Measurements from ENCODE around the gene SMYD5.

The SMYD5 gene

DNA sequence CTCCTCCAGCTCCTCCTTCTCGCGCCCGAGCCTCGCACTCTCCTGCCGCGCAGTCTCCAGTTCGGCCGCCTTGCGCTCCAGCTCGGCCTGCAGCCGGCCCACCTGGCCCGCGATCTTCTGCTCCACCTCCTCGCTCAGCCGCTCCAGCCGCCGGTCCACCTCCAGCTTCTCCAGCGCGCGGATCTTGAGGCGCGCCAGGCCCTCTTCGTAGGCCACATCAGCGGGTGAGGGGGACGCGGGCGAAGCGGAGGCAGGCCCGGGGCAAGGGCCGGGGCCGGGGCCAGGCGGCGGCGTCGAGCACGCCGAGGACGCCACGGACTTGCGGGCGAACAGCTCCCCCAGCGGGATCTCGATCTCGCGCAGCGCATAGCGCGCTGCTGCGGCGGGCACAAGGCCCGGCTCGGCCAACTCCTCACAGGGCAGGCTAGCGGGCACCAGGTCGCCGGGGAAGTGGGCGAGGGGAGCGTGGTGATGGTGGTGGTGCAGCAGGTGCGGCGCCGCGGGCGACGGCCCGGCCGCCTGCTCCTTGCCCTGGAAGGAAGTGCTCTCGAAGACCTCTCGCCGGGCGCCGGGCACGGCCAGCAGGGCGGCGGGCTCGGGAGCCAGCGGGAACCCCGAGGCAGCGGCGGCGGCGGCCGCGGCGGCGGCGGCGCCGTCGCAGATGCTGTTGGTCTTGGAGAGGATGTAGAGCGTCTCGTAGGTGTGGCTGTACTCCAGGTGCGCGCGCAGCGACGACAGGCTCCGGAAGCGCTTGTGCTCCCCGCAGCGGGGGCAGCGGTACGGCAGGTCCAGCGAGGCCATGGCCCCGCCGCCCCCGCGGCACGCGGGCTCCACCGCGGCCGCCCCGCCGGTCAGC lies 55.0 kb downstream of the SMYD5 start (continued):
- no peak for TF ChIP-seq ZNF302 (tag by site-specific recombination; IDR thresholded peaks at IDR 0.05; ENCODE audit: low read depth)
- TF ChIP-seq, protein P1, sequence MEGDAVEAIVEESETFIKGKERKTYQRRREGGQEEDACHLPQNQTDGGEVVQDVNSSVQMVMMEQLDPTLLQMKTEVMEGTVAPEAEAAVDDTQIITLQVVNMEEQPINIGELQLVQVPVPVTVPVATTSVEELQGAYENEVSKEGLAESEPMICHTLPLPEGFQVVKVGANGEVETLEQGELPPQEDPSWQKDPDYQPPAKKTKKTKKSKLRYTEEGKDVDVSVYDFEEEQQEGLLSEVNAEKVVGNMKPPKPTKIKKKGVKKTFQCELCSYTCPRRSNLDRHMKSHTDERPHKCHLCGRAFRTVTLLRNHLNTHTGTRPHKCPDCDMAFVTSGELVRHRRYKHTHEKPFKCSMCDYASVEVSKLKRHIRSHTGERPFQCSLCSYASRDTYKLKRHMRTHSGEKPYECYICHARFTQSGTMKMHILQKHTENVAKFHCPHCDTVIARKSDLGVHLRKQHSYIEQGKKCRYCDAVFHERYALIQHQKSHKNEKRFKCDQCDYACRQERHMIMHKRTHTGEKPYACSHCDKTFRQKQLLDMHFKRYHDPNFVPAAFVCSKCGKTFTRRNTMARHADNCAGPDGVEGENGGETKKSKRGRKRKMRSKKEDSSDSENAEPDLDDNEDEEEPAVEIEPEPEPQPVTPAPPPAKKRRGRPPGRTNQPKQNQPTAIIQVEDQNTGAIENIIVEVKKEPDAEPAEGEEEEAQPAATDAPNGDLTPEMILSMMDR (tag by site-specific recombination; IDR thresholded peaks at IDR 0.05): peak; percentile 75; the same call in 1 of the 2 replicates
- TF ChIP-seq ZBTB7A (tag by site-specific recombination; IDR thresholded peaks at IDR 0.05; ENCODE audit: low read depth): no peak
- TF ChIP-seq ZNF560 (tag by site-specific recombination; IDR thresholded peaks at IDR 0.05; ENCODE audit: borderline replicate concordance): peak; percentile 36; the same call in 1 of the 2 replicates
- peak; percentile 98 for TF ChIP-seq ZBTB17 (tag by site-specific recombination; IDR thresholded peaks at IDR 0.05)
- peak; percentile 47; the same call in 1 of the 2 replicates for TF ChIP-seq ZNF660 (tag by site-specific recombination; IDR thresholded peaks at IDR 0.05)
- TF ChIP-seq ZNF335 (tag by site-specific recombination; conservative IDR thresholded peaks at IDR 0.05): peak; percentile 42; the same call in 1 of the 2 replicates
- TF ChIP-seq, protein P2, sequence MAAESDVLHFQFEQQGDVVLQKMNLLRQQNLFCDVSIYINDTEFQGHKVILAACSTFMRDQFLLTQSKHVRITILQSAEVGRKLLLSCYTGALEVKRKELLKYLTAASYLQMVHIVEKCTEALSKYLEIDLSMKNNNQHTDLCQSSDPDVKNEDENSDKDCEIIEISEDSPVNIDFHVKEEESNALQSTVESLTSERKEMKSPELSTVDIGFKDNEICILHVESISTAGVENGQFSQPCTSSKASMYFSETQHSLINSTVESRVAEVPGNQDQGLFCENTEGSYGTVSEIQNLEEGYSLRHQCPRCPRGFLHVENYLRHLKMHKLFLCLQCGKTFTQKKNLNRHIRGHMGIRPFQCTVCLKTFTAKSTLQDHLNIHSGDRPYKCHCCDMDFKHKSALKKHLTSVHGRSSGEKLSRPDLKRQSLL (tag by site-specific recombination; IDR thresholded peaks at IDR 0.05): peak; percentile 41; the same call in 1 of the 2 replicates
- no peak for TF ChIP-seq ZNF558 (tag by site-specific recombination; IDR thresholded peaks at IDR 0.05)

DNA sequence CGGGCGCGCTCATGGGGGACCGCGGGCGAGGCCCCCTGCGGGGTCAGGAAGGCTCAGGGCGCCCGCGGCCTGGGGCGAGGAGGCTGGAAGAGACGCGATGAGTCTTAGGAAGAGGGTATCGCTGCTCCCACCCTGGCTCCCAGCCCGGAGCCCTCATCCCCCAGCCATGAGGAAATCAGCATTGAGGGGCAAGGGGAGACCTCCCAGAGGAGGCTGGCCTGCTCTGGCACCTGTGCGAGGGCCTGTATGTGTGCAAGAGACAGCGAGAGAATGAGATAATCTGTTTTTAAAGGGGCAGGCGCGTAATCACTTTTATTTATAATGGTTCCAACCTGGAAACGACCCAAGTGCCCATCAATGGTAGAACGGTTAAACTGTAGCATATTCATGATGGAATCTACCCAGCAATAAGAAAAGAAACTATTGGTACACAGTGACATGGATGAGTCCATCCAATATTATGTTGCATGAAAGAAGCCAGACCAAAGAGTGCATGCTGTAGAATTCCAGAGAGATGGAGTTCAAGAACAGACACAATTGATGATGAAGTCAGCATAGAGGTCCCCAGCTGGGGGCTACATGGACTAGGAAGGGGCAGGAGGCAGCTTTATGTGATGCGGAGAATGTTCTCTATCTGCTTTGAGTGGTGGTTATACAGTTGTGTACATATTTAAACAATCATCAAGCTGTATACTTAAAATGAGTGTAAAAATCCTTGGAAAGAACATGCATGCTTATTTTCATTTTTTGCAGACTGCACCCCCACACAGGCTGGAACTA lies 55.8 kb downstream of the SMYD5 start:
- ChIA-PET POLR2A (no interaction called here), CTCF (interaction anchor here (2.3 kb wide), 1 partner anchor 20 kb away, joined by 10 read pairs; no protein-coding TSS in a partner anchor)
- Histone ChIP-seq H3K4me3 (ENCODE audit: low read depth, low read length) (peak overlapping the region; percentile 29), H3K36me3 (ENCODE audit: control insufficient read depth in 2 of 2, insufficient read depth in 1 of 2, low read length in 2 of 2) (peaks cover 0 to 21% of the 10 kb centered on the region in 2 experiments; a peak in 2 of 3 replicates), H3K27ac (ENCODE audit: extremely low read depth, low read depth, low read length) (peak overlapping the region; percentile 53; the same call in 1 of the 2 replicates), H3K9me3 (ENCODE audit: control insufficient read depth, insufficient read depth, low read depth, low read length) (no peaks in the 10 kb centered on the region), H3K4me1 (ENCODE audit: control insufficient read depth, insufficient read depth, low read length) (peaks cover 4% of the 10 kb centered on the region; the same call in 1 of the 2 replicates)
- TF ChIP-seq SETDB1 (IDR thresholded peaks at IDR 0.05; ENCODE audit: insufficient read length, low read length): no peak
- no peak for TF ChIP-seq ZNF544 (tag by site-specific recombination; IDR thresholded peaks at IDR 0.05)
- TF ChIP-seq, protein P3, sequence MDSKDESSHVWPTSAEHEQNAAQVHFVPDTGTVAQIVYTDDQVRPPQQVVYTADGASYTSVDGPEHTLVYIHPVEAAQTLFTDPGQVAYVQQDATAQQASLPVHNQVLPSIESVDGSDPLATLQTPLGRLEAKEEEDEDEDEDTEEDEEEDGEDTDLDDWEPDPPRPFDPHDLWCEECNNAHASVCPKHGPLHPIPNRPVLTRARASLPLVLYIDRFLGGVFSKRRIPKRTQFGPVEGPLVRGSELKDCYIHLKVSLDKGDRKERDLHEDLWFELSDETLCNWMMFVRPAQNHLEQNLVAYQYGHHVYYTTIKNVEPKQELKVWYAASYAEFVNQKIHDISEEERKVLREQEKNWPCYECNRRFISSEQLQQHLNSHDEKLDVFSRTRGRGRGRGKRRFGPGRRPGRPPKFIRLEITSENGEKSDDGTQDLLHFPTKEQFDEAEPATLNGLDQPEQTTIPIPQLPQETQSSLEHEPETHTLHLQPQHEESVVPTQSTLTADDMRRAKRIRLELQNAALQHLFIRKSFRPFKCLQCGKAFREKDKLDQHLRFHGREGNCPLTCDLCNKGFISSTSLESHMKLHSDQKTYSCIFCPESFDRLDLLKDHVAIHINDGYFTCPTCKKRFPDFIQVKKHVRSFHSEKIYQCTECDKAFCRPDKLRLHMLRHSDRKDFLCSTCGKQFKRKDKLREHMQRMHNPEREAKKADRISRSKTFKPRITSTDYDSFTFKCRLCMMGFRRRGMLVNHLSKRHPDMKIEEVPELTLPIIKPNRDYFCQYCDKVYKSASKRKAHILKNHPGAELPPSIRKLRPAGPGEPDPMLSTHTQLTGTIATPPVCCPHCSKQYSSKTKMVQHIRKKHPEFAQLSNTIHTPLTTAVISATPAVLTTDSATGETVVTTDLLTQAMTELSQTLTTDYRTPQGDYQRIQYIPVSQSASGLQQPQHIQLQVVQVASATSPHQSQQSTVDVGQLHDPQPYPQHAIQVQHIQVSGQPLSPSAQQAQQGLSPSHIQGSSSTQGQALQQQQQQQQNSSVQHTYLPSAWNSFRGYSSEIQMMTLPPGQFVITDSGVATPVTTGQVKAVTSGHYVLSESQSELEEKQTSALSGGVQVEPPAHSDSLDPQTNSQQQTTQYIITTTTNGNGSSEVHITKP (tag by site-specific recombination; IDR thresholded peaks at IDR 0.05): peak; percentile 95
- TF ChIP-seq ZNF660 (tag by site-specific recombination; IDR thresholded peaks at IDR 0.05): no peak
- TF ChIP-seq ZNF600 (tag by site-specific recombination; IDR thresholded peaks at IDR 0.05): peak; percentile 13; the same call in 1 of the 2 replicates
- no peak for TF ChIP-seq ZNF621 (tag by site-specific recombination; IDR thresholded peaks at IDR 0.05)
- peak; percentile 86 for TF ChIP-seq ZNF335 (tag by site-specific recombination; conservative IDR thresholded peaks at IDR 0.05)
- peak; percentile 29 for TF ChIP-seq ZBTB17 (tag by site-specific recombination; IDR thresholded peaks at IDR 0.05)
- TF ChIP-seq KLF16 (tag by site-specific recombination; IDR thresholded peaks at IDR 0.05): peak; percentile 71
- peak; percentile 51 for TF ChIP-seq GLIS2 (tag by site-specific recombination; IDR thresholded peaks at IDR 0.05)
